ENCODE results near the gene PDZD8. TPM values are rescaled to one million over a fixed set of nuclear protein-coding genes. Genes with fewer than 3 reads are reported as not detected.
"Not testable (repeated sequence)": the region's sequence is repeated elsewhere in the genome, so short reads cannot be mapped to it uniquely, and the experiment has no call there.

PDZD8 gene
- total RNA-seq, 1 donor from 2014 or later = 27.0 TPM

DNA sequence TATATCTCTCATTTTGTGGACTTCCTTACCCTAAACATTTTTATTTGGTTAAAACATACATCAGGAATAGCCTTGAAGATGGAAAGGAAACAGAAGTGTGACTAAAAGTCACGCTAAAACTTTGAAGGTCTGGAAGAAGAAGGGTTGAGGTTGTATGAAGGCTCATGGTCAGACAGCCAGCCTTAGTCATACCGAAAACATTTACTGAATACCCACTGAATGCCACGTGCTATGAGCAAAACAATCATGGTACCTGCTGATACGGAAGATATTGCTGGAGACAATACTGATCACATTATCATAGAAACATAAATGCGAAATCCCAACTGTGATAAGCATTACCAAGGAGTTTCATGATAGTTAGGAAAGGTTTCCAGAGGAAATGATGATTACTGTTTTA, 64.0 kb downstream of the PDZD8 start:
- no peaks in the 10 kb centered on the region for H3K4me1 ChIP-seq
- no peak for DNase-seq (ENCODE audit: extremely low spot score in 2 of 2)
- TF ChIP-seq POLR2AphosphoS5 (IDR thresholded peaks at IDR 0.05; ENCODE audit: insufficient read depth in 1 of 2, low read depth in 1 of 2) = no peak
- H3K27me3 ChIP-seq = no peaks in the 10 kb centered on the region
- H3K27ac ChIP-seq = no peak overlapping the region
- H3K36me3 ChIP-seq = no peaks in the 10 kb centered on the region
- intact Hi-C loops (cut with DNase I) = no loop called here
- H3K4me3 ChIP-seq = no peak overlapping the region
- no peaks in the 10 kb centered on the region for H3K9me3 ChIP-seq

DNA sequence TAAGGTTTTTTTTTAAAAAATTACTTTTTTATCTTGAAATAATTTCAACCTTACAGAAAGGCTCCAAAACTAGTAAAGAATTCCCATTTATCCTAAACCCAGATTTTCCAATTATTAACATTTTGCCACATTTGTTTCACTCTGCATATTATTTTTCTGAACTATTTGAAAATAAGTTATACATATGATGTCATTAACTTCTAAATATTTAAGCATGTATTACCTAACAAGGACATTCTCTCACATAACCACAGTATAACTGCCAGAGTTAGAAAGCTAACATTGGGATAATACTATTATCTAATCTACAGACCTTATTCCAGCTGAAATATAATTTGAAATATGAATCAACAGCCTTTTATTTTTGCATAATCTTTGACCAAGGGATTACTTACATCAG, 68.6 kb downstream of the PDZD8 start:
- DNase-seq (ENCODE audit: extremely low spot score in 2 of 2) = no peak

DNA sequence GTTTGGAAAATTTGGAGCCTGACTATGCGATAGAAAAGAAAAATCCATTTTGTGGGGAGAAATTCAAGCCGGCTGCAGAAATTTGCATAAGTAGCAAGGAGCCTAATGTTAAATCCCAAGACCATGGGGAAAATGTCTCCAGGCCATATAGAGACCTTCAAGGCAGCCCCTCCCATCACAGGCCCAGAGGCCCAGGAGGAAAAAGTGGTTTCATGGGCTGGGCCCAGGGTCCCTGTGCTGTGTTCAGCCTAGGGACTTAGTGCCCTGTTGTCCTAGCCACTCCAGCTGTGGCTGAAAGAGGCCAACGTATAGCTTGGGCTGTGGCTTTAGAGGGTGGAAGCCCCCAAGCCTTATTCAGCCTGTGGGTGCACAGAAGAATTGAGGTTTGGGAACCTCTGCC, 71.8 kb downstream of the PDZD8 start:
- H3K36me3 ChIP-seq; H3K4me3 ChIP-seq; DNase-seq (ENCODE audit: extremely low spot score in 2 of 2); intact Hi-C loops (cut with DNase I); H3K27ac ChIP-seq; H3K27me3 ChIP-seq; H3K9me3 ChIP-seq; H3K4me1 ChIP-seq: not testable (repeated sequence)

More for the DNA sequence above, 68.6 kb downstream of the PDZD8 start:
- H3K9me3 ChIP-seq = no peaks in the 10 kb centered on the region
- no peaks in the 10 kb centered on the region for H3K27me3 ChIP-seq
- H3K4me3 ChIP-seq = no peak overlapping the region
- TF ChIP-seq, protein P1, sequence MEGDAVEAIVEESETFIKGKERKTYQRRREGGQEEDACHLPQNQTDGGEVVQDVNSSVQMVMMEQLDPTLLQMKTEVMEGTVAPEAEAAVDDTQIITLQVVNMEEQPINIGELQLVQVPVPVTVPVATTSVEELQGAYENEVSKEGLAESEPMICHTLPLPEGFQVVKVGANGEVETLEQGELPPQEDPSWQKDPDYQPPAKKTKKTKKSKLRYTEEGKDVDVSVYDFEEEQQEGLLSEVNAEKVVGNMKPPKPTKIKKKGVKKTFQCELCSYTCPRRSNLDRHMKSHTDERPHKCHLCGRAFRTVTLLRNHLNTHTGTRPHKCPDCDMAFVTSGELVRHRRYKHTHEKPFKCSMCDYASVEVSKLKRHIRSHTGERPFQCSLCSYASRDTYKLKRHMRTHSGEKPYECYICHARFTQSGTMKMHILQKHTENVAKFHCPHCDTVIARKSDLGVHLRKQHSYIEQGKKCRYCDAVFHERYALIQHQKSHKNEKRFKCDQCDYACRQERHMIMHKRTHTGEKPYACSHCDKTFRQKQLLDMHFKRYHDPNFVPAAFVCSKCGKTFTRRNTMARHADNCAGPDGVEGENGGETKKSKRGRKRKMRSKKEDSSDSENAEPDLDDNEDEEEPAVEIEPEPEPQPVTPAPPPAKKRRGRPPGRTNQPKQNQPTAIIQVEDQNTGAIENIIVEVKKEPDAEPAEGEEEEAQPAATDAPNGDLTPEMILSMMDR (IDR thresholded peaks at IDR 0.05) = no peak
- TF ChIP-seq POLR2A (IDR thresholded peaks at IDR 0.05) (no peak), POLR2AphosphoS5 (IDR thresholded peaks at IDR 0.05; ENCODE audit: insufficient read depth in 1 of 2, low read depth in 1 of 2) (no peak)
- H3K4me1 ChIP-seq = no peaks in the 10 kb centered on the region
- no peaks in the 10 kb centered on the region for H3K36me3 ChIP-seq
- intact Hi-C loops (cut with DNase I) = no loop called here
- H3K27ac ChIP-seq = no peak overlapping the region

DNA sequence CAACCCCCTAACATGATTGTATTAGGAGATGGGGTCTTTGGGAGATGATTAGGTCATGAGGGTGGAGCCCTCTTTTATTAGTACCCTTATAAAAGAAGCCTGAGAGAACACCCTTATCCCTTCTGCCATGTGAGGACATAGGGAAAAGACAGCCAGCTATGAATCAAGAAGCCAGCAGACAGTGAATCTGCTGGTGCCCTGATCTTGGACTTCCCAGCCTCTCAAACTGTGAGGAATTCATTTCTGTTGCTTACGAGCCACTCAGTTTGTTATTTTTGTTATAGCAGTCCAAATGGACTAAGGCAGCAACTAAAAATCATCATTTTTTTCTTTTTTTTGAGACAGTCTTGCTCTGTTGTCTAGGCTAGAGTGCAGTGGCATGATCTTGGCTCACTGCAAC, 74.6 kb downstream of the PDZD8 start:
- intact Hi-C loops (cut with DNase I) = no loop called here
- no peaks in the 10 kb centered on the region for H3K9me3 ChIP-seq
- no peak for DNase-seq (ENCODE audit: extremely low spot score in 2 of 2)
- H3K4me3 ChIP-seq = no peak overlapping the region
- no peaks in the 10 kb centered on the region for H3K27me3 ChIP-seq
- H3K27ac ChIP-seq = no peak overlapping the region
- TF ChIP-seq POLR2A (IDR thresholded peaks at IDR 0.05) (no peak), POLR2AphosphoS5 (IDR thresholded peaks at IDR 0.05; ENCODE audit: insufficient read depth in 1 of 2, low read depth in 1 of 2) (no peak)
- TF ChIP-seq, protein P1 (IDR thresholded peaks at IDR 0.05) = no peak
- no peaks in the 10 kb centered on the region for H3K36me3 ChIP-seq
- no peaks in the 10 kb centered on the region for H3K4me1 ChIP-seq

DNA sequence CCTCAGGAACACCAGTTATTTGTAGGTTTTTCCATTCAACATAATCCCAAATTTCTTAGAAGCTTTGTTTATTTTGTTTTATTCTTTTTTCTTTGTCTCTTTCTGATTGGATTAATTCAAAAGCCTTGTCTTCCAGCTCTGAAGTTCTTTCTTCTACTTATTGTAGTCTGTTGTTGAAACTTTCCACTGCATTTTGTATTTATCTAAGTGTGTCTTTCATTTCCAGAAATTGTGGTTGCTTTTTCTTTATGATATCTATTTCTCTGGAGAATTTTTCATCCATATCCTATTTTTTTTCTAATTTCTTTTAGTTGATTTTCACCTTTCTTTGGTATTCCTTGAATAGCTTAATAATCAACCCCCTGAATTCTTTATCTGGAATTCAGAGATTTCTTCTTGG, 75.8 kb downstream of the PDZD8 start:
- Histone ChIP-seq H3K27ac (no peak overlapping the region), H3K4me1 (no peaks in the 10 kb centered on the region), H3K4me3 (no peak overlapping the region), H3K9me3 (no peaks in the 10 kb centered on the region), H3K36me3 (no peaks in the 10 kb centered on the region), H3K27me3 (no peaks in the 10 kb centered on the region)
- intact Hi-C loops (cut with DNase I) = no loop called here
- TF ChIP-seq, protein P1 (IDR thresholded peaks at IDR 0.05) = no peak
- TF ChIP-seq POLR2A (IDR thresholded peaks at IDR 0.05) (no peak), POLR2AphosphoS5 (IDR thresholded peaks at IDR 0.05; ENCODE audit: insufficient read depth in 1 of 2, low read depth in 1 of 2) (no peak)
- DNase-seq (ENCODE audit: extremely low spot score in 2 of 2) = no peak

DNA sequence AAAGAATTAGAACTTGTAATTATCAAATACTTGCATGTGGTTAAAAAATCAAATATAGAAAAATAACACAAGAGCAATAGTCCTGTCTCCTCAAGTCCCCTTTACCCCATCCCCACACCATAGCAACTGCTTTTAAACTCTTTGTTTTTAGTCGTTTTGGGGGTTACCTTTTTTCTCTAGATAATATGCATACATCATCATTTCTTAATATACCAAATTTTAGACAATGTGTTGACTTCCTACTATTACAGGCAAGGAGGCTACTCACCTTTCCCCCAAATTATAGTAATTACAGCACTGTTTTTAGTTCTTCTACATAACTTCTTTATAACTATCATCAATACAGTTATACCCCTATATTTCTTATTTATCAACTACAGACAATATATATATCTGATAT, 77.0 kb downstream of the PDZD8 start:
- TF ChIP-seq POLR2AphosphoS5 (IDR thresholded peaks at IDR 0.05; ENCODE audit: insufficient read depth in 1 of 2, low read depth in 1 of 2) = no peak
- TF ChIP-seq, protein P1 (IDR thresholded peaks at IDR 0.05) = no peak
- no peak for TF ChIP-seq POLR2A (IDR thresholded peaks at IDR 0.05)
- no peaks in the 10 kb centered on the region for H3K9me3 ChIP-seq
- H3K4me3 ChIP-seq = no peak overlapping the region
- H3K4me1 ChIP-seq = no peaks in the 10 kb centered on the region
- H3K36me3 ChIP-seq = no peaks in the 10 kb centered on the region
- H3K27me3 ChIP-seq = no peaks in the 10 kb centered on the region
- intact Hi-C loops (cut with DNase I) = no loop called here
- no peak for DNase-seq (ENCODE audit: extremely low spot score in 2 of 2)
- no peak overlapping the region for H3K27ac ChIP-seq
